Liver (tissue), 9 donors: ENCODE data around the gene CYREN. TPM values are rescaled to one million over a fixed set of nuclear protein-coding genes. Genes with fewer than 3 reads are reported as not detected.

Experiments used
- DNase-seq: peaks from one replicate; pipeline ENCODE4 v3.0.0-alpha.2; 2017; ENCODE audit warnings: low spot score
- H3K27ac ChIP-seq, 2 donors: one replicate each; pipeline ENCODE4 v1.7.0; 2013; ENCODE audit warnings: inconsistent platforms in 2 of 2, low read length in 2 of 2, control low read depth in 1 of 2, low read depth in 1 of 2, mild to moderate bottlenecking in 1 of 2
- H3K27me3 ChIP-seq, 4 donors: one replicate each; pipeline versions ENCODE4 v1.6.1 to v1.7.0; 2013; ENCODE audit warnings: low read length in 3 of 4, inconsistent platforms in 1 of 4, mild to moderate bottlenecking in 1 of 4, moderate library complexity in 1 of 4; ENCODE audit not compliant: control insufficient read depth in 4 of 4, insufficient read depth in 4 of 4
- H3K36me3 ChIP-seq, 4 donors: one replicate each; pipeline versions ENCODE4 v1.6.1 to v1.7.0; 2013; ENCODE audit warnings: low read length in 3 of 4, mild to moderate bottlenecking in 3 of 4, low read depth in 1 of 4, moderate library complexity in 1 of 4; ENCODE audit not compliant: control insufficient read depth in 4 of 4, insufficient read depth in 3 of 4
- H3K4me1 ChIP-seq, 4 donors: one replicate each; pipeline versions ENCODE4 v1.6.1 to v1.7.0; 2013; ENCODE audit warnings: low read length in 3 of 4, mild to moderate bottlenecking in 3 of 4, moderate library complexity in 1 of 4; ENCODE audit not compliant: control insufficient read depth in 4 of 4, insufficient read depth in 4 of 4
- H3K4me3 ChIP-seq, 3 donors: one replicate each; pipeline versions ENCODE4 v1.6.1 to v1.7.0; 2013; ENCODE audit warnings: low read length in 3 of 3, control low read depth in 1 of 3, low read depth in 1 of 3, mild to moderate bottlenecking in 1 of 3
- H3K9ac ChIP-seq, 2 donors: one replicate each; pipeline ENCODE4 v1.7.0; 2013; ENCODE audit warnings: low read length in 2 of 2, mild to moderate bottlenecking in 2 of 2, moderate library complexity in 2 of 2, control low read depth in 1 of 2, low read depth in 1 of 2
- H3K9me3 ChIP-seq, 4 donors: one replicate each; pipeline versions ENCODE4 v1.6.1 to v1.7.0; 2013; ENCODE audit warnings: low read length in 3 of 4; ENCODE audit not compliant: control insufficient read depth in 4 of 4
- ATF3 ChIP-seq: IDR thresholded peaks from 2 replicates; pipeline ENCODE4 v1.6.1; 2016; ENCODE audit warnings: antibody characterized with exemption
- FOXA1 ChIP-seq: IDR thresholded peaks from 2 replicates; pipeline ENCODE4 v1.6.1; 2016; ENCODE audit warnings: antibody characterized with exemption
- FOXA2 ChIP-seq: IDR thresholded peaks from 2 replicates; pipeline ENCODE4 v1.6.1; 2016; ENCODE audit warnings: antibody characterized with exemption
- GABPA ChIP-seq, 2 donors: IDR thresholded peaks in 1 of 2; conservative IDR thresholded peaks in 1 of 2; 2 replicates each; pipeline ENCODE4 v1.6.1; 2016; ENCODE audit warnings: antibody characterized with exemption in 2 of 2, mild to moderate bottlenecking in 1 of 2, moderate library complexity in 1 of 2
- HNF4A ChIP-seq, 2 donors: conservative IDR thresholded peaks; 2 replicates each; pipeline ENCODE4 v1.6.1; 2016; ENCODE audit warnings: antibody characterized with exemption in 2 of 2, mild to moderate bottlenecking in 2 of 2
- HNF4G ChIP-seq: IDR thresholded peaks from 2 replicates; pipeline ENCODE4 v1.6.1; 2016; ENCODE audit warnings: antibody characterized with exemption
- JUND ChIP-seq, 2 donors: IDR thresholded peaks; 2 replicates each; pipeline ENCODE4 v1.6.1; 2016; ENCODE audit warnings: antibody characterized with exemption in 2 of 2
- NR2F2 ChIP-seq: IDR thresholded peaks from 2 replicates; pipeline ENCODE4 v1.6.1; 2016; ENCODE audit warnings: antibody characterized with exemption
- REST ChIP-seq: IDR thresholded peaks from 2 replicates; pipeline ENCODE4 v1.6.1; 2016; ENCODE audit warnings: antibody characterized with exemption, mild to moderate bottlenecking
- RXRA ChIP-seq, 2 donors: IDR thresholded peaks; 2 replicates each; pipeline ENCODE4 v1.6.1; 2017 to 2018; ENCODE audit warnings: antibody characterized with exemption in 2 of 2, mild to moderate bottlenecking in 1 of 2
- SP1 ChIP-seq: IDR thresholded peaks from 2 replicates; pipeline ENCODE4 v1.6.1; 2018; ENCODE audit warnings: antibody characterized with exemption, mild to moderate bottlenecking
- TAF1 ChIP-seq: conservative IDR thresholded peaks from 2 replicates; pipeline ENCODE4 v1.6.1; 2016; ENCODE audit warnings: antibody characterized with exemption, mild to moderate bottlenecking
- YY1 ChIP-seq: IDR thresholded peaks from 2 replicates; pipeline ENCODE4 v1.6.1; 2016; ENCODE audit warnings: antibody characterized with exemption, mild to moderate bottlenecking
- ZBTB33 ChIP-seq: IDR thresholded peaks from 2 replicates; pipeline ENCODE4 v1.6.1; 2016; ENCODE audit warnings: antibody characterized with exemption
- WGBS: extraction: QIAGEN DNeasy Blood & Tissue Kit; methylation state at CpG from one replicate; pipeline ENCODE4 v1.1.7; 2013; 5-methylcytosine and 5-hydroxymethylcytosine counted together
- polyA plus RNA-seq, 2 donors: library from polyadenylated mRNA; stranded (reverse) in 1 of 2; unstranded in 1 of 2; fragments of 200-250 nt in 1 of 2; fragments of >200 nt in 1 of 2; fragmentation: Nextera tagmentation in 1 of 2; extraction: Ambion mirVana in 1 of 2; gene quantifications; one replicate each; pipeline versions ENCODE4 v1.2.1 to v1.2.3, GENCODE V29; 2013 to 2015
- total RNA-seq, 2 donors: library from RNA; depleted of rRNA; stranded (reverse); fragments of >200 nt; gene quantifications; one replicate each; pipeline ENCODE4 v1.2.3, GENCODE V29; 2014
- donor health status: healthy.
- donor health status: healthy.
- donor health status: healthy.
- donor health status: healthy.
- donor health status: healthy.

The CYREN gene
- total and polyA plus RNA-seq, 4 donors, result 13.2 to 20.3 (median 16.0) TPM

GRCh38 chr7:135181261-135181928 lies 10.9 kb upstream of the CYREN start:
- TF ChIP-seq RXRA (IDR thresholded peaks at IDR 0.05) (no peak), GABPA (IDR thresholded peaks at IDR 0.05 in 1 of 2, conservative IDR thresholded peaks at IDR 0.05 in 1 of 2) (no peak), HNF4A (conservative IDR thresholded peaks at IDR 0.05) (no peak), NR2F2 (no peak), SP1 (no peak), HNF4G (no peak), FOXA2 (no peak), FOXA1 (no peak), TAF1 (no peak), ZBTB33 (no peak), REST (no peak), YY1 (no peak), JUND (IDR thresholded peaks at IDR 0.05) (no peak), ATF3 (no peak)
- H3K4me3 ChIP-seq, result no peak overlapping the region
- 88% methylated on average over 3 of the region's 3 CpGs for WGBS
- no peak overlapping the region for H3K27ac ChIP-seq
- DNase-seq, result no peak
- no peak overlapping the region for H3K9ac ChIP-seq
- H3K4me1 ChIP-seq, result no peaks in the 10 kb centered on the region
- no peaks in the 10 kb centered on the region for H3K27me3 ChIP-seq
- peaks cover 0 to 5% (median 1%) of the 10 kb centered on the region in 4 donors for H3K9me3 ChIP-seq
- H3K36me3 ChIP-seq, result peaks cover 12 to 49% (median 22%) of the 10 kb centered on the region in 4 donors

GRCh38 chr7:135180122-135180521 lies 9.6 kb upstream of the CYREN start:
- H3K4me1 ChIP-seq, result no peaks in the 10 kb centered on the region
- H3K27ac ChIP-seq, result no peak overlapping the region
- DNase-seq, result no peak
- no peak overlapping the region for H3K9ac ChIP-seq
- H3K4me3 ChIP-seq, result no peak overlapping the region
- WGBS, result 98% methylated on average over 5 of the region's 5 CpGs
- no peaks in the 10 kb centered on the region for H3K27me3 ChIP-seq
- H3K9me3 ChIP-seq, result peaks cover 0 to 5% (median 1%) of the 10 kb centered on the region in 4 donors
- TF ChIP-seq ZBTB33 (no peak), FOXA2 (no peak), YY1 (no peak), HNF4G (no peak), RXRA (IDR thresholded peaks at IDR 0.05) (no peak), TAF1 (no peak), ATF3 (no peak), SP1 (no peak), HNF4A (conservative IDR thresholded peaks at IDR 0.05) (no peak), REST (no peak), GABPA (IDR thresholded peaks at IDR 0.05 in 1 of 2, conservative IDR thresholded peaks at IDR 0.05 in 1 of 2) (no peak)
- H3K36me3 ChIP-seq, result peaks cover 0 to 37% (median 14%) of the 10 kb centered on the region in 4 donors
